GM21360 (cell line): ENCODE results near the gene NUDT3.
A peak's percentile ranks its signal among the peaks of the same experiment; 100 is the strongest.
"Not testable (repeated sequence)": the region's sequence is repeated elsewhere in the genome, so short reads cannot be mapped to it uniquely, and the experiment has no call there.

ENCODE experiments used
- ATAC-seq: cut with Tn5 transposase; IDR thresholded peaks from one replicate; pipeline ENCODE4 v1.9.1; 2021; ENCODE audit warnings: mild to moderate bottlenecking, moderate library complexity; ENCODE audit not compliant: unreplicated experiment

The NUDT3 gene

GRCh38 chr6:34267746-34268145 is 124.7 kb downstream of the NUDT3 start:
- no peak for ATAC-seq

DNA sequence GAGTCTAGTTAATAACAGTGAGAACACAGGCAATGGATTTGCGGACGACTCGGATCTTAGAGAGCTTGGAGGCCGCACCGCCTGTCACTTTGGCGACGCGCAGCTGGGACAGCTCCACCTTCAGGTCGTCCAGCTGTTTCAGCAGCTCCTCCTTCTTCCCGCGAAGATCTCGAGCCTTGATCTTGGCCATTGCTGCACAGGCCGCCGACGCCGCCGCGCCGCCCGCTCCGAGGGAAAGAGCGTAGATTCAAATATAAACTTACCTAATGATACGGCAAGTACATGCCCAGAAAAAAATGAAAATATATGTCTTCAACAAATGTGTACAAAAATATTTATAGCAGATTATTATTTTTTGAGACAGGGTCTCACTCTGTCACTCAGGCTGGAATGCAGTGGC is 129.0 kb downstream of the NUDT3 start:
- not testable (repeated sequence) for ATAC-seq

GRCh38 chr6:34260576-34261267 is 131.7 kb downstream of the NUDT3 start:
- no peak for ATAC-seq

- no peak for ATAC-seq
Measured at GRCh38 chr6:34259529-34260069, 132.9 kb downstream of the NUDT3 start.

- not testable (repeated sequence) for ATAC-seq
Measured at GRCh38 chr6:34252395-34252794, 140.1 kb downstream of the NUDT3 start.

DNA sequence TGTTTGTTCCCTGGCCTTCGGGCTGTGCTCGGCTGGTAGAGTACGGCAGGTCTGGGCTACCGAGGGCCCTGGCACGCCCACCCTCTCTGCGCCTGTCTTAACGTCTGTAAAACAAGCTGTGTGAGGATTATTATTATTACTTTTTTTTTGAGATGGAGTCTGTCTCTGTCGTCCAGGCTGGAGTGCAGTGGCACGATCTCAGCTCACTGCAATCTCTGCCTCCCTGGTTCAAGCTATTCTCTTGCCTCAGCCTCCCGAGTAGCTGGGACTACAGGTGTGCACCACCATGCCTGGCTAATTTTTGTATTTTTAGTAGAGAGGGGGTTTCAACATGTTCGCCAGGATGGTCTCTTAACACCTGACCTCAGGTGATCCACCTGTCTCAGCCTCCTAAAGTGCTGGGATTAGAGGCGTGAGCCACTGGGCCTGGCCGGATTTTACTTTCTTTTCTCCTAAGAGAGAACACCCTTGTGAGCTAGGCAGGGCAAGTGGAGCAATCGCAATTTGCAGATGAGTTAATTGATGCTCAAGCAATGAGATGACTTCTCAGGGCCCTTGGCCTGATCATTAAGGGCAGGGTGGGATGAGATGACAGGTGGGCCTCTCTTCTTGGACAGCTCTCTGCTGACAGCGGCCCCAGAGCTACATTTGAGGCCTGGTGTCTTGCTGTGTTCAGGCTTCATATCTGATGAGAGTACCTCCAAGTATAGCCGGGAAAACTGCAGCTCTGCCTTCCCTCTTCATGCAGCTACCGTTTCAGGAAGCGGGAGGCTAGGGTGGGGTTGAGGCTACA is 142.8 kb downstream of the NUDT3 start:
- ATAC-seq = peak; percentile 11

DNA sequence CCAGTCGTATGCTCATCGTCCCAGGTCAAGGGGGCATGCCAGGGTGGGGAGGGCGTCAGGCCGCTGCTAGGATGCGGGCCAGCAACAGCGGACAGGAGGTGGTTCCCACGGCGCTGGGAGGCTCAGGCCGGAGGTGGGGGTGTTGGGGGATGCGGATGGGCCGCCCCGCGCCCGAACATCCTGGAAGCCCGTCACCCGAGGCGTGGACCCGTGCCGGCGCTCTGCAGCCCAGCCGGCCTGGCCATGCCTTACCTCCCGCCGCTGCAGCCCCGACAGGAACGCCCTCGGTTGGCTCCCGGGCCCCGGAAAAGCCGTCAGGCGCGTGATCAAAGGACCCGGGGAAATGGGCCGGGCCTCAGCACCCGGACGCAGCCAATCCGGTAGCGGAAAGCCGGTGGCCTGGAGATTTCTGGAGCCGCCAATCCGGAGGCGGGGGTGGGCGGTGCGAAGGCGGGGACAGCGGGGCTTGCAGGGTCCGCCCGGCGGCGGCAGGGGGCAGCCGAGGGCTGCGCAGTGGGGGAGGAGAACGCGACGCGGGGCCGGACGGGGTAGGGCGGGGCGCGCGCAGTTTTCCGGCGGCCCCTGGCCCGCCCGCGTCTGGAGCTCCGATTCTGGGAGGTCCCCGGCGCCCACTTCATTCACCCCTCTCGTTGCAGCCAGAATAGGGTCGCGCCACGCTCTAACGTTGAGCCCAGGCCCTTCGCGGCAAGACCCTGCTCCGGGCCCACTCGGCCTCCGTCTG is 143.6 kb downstream of the NUDT3 start, which contains the start of gene SMIM29:
Gene SMIM29, minus strand, starts transcription at position 280 of the 742 bp plus-strand sequence. CDS start 1,215 bp downstream, outside the sequence.
- ATAC-seq = peak; percentile 69

DNA sequence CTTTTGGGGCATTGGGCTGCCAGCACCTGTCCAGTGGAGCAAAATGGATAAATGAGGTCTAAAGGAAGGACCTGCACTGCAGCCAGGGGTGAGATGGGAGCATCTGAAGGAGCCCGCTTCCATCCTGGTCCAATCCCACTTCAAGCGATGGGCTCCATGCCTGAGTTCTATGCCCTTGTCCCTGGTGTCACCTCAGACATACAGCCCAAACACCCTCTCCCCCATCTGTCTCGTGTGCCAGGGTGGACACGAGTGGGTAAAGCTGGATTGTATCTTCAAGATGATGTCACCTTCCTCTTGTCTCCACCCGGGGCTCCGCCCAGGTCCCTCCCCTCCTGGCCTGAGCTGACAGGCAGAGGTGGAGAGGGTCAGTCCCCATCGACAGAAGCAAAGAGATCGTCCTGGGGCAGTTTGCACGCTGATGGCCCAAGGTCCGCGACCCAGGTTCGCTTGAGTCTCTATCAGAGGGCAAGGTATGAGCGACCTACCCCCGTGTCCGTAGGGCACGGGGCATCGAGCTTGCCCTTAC is 144.2 kb downstream of the NUDT3 start:
- ATAC-seq = peak; percentile 19

DNA sequence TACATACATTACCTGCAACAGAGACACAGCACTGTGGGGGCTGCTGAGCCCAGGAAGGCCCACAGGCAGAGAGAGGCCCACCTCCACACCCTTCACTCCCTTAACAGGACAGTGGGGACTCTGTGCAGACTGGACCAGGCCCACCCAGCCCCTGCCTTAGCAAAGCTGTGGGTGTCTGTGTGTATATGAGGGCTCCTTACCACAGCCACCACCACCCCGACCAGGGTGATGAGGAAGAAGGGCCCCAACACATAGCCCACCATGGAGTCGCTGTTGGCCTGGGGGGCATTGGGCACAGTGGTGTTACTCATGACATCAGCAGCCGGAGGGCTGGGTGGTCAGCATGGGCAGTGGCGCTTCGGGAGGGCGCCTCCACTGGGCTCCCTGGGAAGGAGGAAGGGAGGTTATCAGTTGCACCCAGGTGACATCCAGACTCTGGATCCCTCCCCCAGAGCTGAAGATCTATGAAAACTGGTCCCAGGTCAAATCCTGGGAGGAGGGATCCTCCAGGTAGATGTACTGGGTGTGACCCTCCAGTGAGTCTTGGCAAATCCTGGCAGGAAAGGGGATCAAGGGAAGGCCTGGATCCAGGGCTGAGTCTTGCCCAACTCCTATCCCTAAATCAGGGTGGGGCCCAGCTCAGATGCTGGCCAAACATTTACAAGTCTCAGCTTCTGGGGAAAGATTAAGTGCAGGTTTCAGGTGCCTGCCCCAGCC is 144.8 kb downstream of the NUDT3 start:
- ATAC-seq = no peak

DNA sequence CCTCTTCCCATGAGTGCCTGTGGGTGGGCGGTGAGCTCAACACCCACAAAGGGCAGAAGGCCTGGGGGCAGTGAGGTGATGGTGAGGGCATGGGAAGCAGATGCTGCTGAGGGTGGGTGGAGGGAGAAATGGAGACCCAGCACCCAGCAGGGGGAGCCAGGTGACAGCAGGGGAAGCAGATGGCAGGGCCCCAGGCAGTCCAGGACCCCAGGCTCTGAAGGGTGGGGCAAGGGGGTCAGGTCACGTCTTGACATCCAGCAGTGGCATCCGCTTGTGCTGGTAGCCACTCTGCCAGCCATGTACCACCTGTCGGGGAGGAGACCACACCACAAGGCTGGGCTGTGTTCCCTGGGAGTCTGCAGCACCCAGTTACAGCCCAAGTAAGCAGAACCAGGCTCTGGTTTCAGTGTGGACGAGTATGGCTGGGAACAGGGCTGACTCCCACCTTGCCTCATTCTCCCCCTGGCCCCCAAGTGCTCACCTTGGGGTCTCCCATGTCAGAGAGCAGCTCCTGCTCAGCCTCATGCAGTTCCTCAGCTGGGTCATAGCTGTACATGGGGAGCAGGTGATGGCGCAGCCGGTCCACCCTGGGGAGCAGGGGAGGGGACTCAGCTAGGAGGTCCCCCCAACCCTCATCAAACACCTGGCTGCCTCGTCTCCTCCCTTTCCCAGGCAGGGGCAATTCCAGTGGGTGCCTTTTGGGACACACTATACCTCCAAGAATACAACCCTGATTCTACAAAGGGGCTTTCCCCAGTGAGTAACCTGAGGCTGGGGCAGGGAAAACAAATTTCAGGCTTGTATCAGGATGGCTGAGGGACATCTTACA is 145.7 kb downstream of the NUDT3 start:
- no peak for ATAC-seq

DNA sequence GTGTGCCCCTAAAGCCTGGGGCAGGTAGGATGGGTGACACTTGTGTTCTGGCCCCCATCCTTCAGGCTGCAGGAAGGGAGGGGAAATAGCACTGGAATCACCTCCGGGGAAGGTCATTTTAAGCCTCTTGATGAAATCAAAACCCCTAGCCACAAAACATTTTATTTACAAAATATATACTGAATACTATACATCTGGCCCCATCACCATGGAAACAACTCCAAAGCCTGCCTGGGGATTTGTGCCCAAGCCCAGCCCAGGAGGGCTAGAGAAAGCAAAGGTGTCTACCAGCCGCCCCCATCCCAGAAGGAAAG is 146.3 kb downstream of the NUDT3 start:
- no peak for ATAC-seq

DNA sequence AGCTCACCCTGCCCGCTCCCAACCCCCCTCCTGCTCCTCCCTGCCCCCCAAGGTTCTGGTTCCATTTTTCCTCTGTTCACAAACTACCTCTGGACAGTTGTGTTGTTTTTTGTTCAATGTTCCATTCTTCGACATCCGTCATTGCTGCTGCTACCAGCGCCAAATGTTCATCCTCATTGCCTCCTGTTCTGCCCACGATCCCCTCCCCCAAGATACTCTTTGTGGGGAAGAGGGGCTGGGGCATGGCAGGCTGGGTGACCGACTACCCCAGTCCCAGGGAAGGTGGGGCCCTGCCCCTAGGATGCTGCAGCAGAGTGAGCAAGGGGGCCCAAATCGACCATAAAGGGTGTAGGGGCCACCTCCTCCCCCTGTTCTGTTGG is 146.7 kb downstream of the NUDT3 start:
- not testable (repeated sequence) for ATAC-seq

GRCh38 chr6:34245032-34245760 is 147.3 kb downstream of the NUDT3 start:
- not testable (repeated sequence) for ATAC-seq

GRCh38 chr6:34243901-34244884 is 148.3 kb downstream of the NUDT3 start:
- ATAC-seq = no peak

- ATAC-seq = no peak
Measured at GRCh38 chr6:34243131-34243771, 149.2 kb downstream of the NUDT3 start.

GRCh38 chr6:34242252-34243130 is 150.0 kb downstream of the NUDT3 start:
- ATAC-seq = no peak
